IMR-90 (cell line): ENCODE results near the gene L1CAM. TPM values are rescaled to one million over a fixed set of nuclear protein-coding genes. Genes with fewer than 3 reads are reported as not detected.

Source experiments
- ATAC-seq: fragments of 200-7000 bp; cut with Tn5 transposase; 2 replicates; pipeline ENCODE4 v1.9.1; 2020; ENCODE audit warnings: low read depth, mild to moderate bottlenecking, moderate library complexity
- BruUV-seq: library from RNA; stranded (reverse); fragments of 400-500 nt; replicated peaks from 2 replicates; lab custom pipeline; 2021; lab: Mats Ljungman, UMichigan
- CTCF ChIA-PET: fragments of 300-600 bp; formaldehyde crosslinking; extraction: SDS; loops from one replicate; lab custom pipeline; 2021; ENCODE audit warnings: antibody characterized with exemption; lab: Yijun Ruan, JAX
- POLR2A ChIA-PET: fragments of 300-600 bp; sonication (Branson Sonifier 250); formaldehyde crosslinking; loops from one replicate; lab custom pipeline; 2022; ENCODE audit warnings: antibody characterized with exemption; ENCODE audit not compliant: unreplicated experiment; lab: Charles Lee
- DNase-seq: peaks from one replicate; pipeline ENCODE4 v3.0.0; 2013
- H2AFZ ChIP-seq: replicated peaks from 2 replicates; pipeline ENCODE3; 2013; ENCODE audit warnings: low read length, mild to moderate bottlenecking; ENCODE audit not compliant: poor library complexity
- H2AK5ac ChIP-seq: 2 replicates; pipeline ENCODE4 v1.6.1; 2013; ENCODE audit warnings: low read depth, low read length, inconsistent platforms
- H2AK9ac ChIP-seq: replicated peaks from 2 replicates; pipeline ENCODE3; 2013; ENCODE audit warnings: mild to moderate bottlenecking, low read depth, low read length, moderate library complexity; ENCODE audit not compliant: poor library complexity
- H2BK120ac ChIP-seq: 2 replicates; pipeline ENCODE4 v1.6.1; 2013; ENCODE audit warnings: low read depth, low read length, inconsistent platforms
- H2BK15ac ChIP-seq: 3 replicates; pipeline ENCODE4 v1.6.1; 2013; ENCODE audit warnings: low read depth, low read length, inconsistent platforms
- H2BK20ac ChIP-seq: 2 replicates; pipeline ENCODE4 v1.6.1; 2013; ENCODE audit warnings: low read depth, mild to moderate bottlenecking, inconsistent platforms, low read length, moderate library complexity
- H2BK5ac ChIP-seq: 2 replicates; pipeline ENCODE4 v1.6.1; 2013; ENCODE audit warnings: mild to moderate bottlenecking, low read depth, low read length, inconsistent platforms; ENCODE audit not compliant: poor library complexity, severe bottlenecking
- H3K14ac ChIP-seq: replicated peaks from 2 replicates; pipeline ENCODE4 v1.6.1; 2013; ENCODE audit warnings: low read depth, low read length, inconsistent platforms
- H3K18ac ChIP-seq: 2 replicates; pipeline ENCODE4 v1.6.1; 2013; ENCODE audit warnings: low read depth, low read length, control low read depth
- H3K23ac ChIP-seq: 2 replicates; pipeline ENCODE4 v1.6.1; 2013; ENCODE audit warnings: low read depth, low read length, inconsistent platforms
- H3K27ac ChIP-seq: 2 replicates; pipeline ENCODE4 v1.5.1; 2013; ENCODE audit warnings: mild to moderate bottlenecking, control low read depth, low read length; ENCODE audit not compliant: insufficient read depth
- H3K27me3 ChIP-seq: 2 replicates; pipeline ENCODE4 v1.6.1; 2013; ENCODE audit warnings: low read length; ENCODE audit not compliant: control insufficient read depth, insufficient read depth
- H3K36me3 ChIP-seq: 2 replicates; pipeline ENCODE4 v1.6.1; 2013; ENCODE audit warnings: low read length, mixed read lengths; ENCODE audit not compliant: control insufficient read depth, insufficient read depth
- H3K4ac ChIP-seq: 2 replicates; pipeline ENCODE4 v1.6.1; 2013; ENCODE audit warnings: low read depth, low read length, inconsistent platforms
- H3K4me1 ChIP-seq: 2 replicates; pipeline ENCODE4 v1.6.1; 2013; ENCODE audit warnings: low read length, mixed read lengths; ENCODE audit not compliant: control insufficient read depth, insufficient read depth
- H3K4me2 ChIP-seq: 2 replicates; pipeline ENCODE4 v1.6.1; 2013; ENCODE audit warnings: low read depth, mild to moderate bottlenecking, control low read depth, low read length, moderate library complexity
- H3K4me3 ChIP-seq: 2 replicates; pipeline ENCODE4 v1.5.1; 2013; ENCODE audit warnings: low read depth, mild to moderate bottlenecking, control low read depth, low read length, moderate library complexity; ENCODE audit not compliant: insufficient read depth
- H3K56ac ChIP-seq: 2 replicates; pipeline ENCODE4 v1.6.1; 2013; ENCODE audit warnings: low read length, inconsistent platforms; ENCODE audit not compliant: insufficient read depth; ENCODE audit errors: extremely low read depth
- H3K79me1 ChIP-seq, 2 experiments: 2 replicates each; pipeline ENCODE4 v1.6.1; 2013; ENCODE audit warnings: low read length in 2 of 2, inconsistent platforms in 1 of 2, low read depth in 1 of 2
- H3K9ac ChIP-seq: 2 replicates; pipeline ENCODE4 v1.6.1; 2013; ENCODE audit warnings: low read depth, low read length, control low read depth
- H3K9me1 ChIP-seq: 2 replicates; pipeline ENCODE4 v1.6.1; 2013; ENCODE audit warnings: low read length, inconsistent platforms; ENCODE audit not compliant: insufficient read depth
- H3K9me3 ChIP-seq: 2 replicates; pipeline ENCODE4 v1.6.1; 2013; ENCODE audit warnings: low read length; ENCODE audit not compliant: control insufficient read depth, insufficient read depth
- H4K20me1 ChIP-seq: 2 replicates; pipeline ENCODE4 v1.6.1; 2013; ENCODE audit warnings: low read length, inconsistent platforms; ENCODE audit not compliant: insufficient read depth
- H4K5ac ChIP-seq: 2 replicates; pipeline ENCODE4 v1.6.1; 2013; ENCODE audit warnings: mild to moderate bottlenecking, low read depth, low read length, control low read depth
- H4K8ac ChIP-seq, 2 experiments: 2 replicates each; pipeline ENCODE4 v1.6.1; 2013; ENCODE audit warnings: low read depth in 2 of 2, low read length in 2 of 2, control low read depth in 1 of 2, inconsistent platforms in 1 of 2
- H4K91ac ChIP-seq: 2 replicates; pipeline ENCODE4 v1.6.1; 2013; ENCODE audit warnings: low read depth, low read length, inconsistent platforms; ENCODE audit not compliant: insufficient read depth
- WGBS, 2 experiments: methylation state at CpG; one replicate each; pipeline versions ENCODE4 v1.1.5 to v1.1.7; 2013; ENCODE audit warnings: missing lambda C conversion rate in 2 of 2; ENCODE audit not compliant: insufficient read length in 1 of 2; ENCODE audit errors: extremely low coverage in 2 of 2; 5-methylcytosine and 5-hydroxymethylcytosine counted together
- dilution Hi-C: fragments of 300-500 bp; cut with HindIII; formaldehyde crosslinking; loops from one replicate; pipeline ENCODE4 v1.14.3; 2018; ENCODE audit warnings: low sequenced_read_pairs; ENCODE audit not compliant: unreplicated experiment
- in situ Hi-C: fragments of 300-500 bp; cut with MboI; formaldehyde crosslinking; loops from 3 replicates; pipeline ENCODE4 v1.14.3; 2019; ENCODE audit warnings: low sequenced_read_pairs, inconsistent platforms, mixed read lengths
- intact Hi-C: fragments of 100-400 bp; cut with micrococcal nuclease; formaldehyde crosslinking; loops from 2 replicates; pipeline ENCODE4 v1.10.0; 2022
- polyA plus RNA-seq, 3 experiments: library from polyadenylated mRNA; depleted of rRNA; stranded (reverse); fragments of >200 nt; gene quantifications; 2 replicates each; pipeline ENCODE4 v1.2.3, GENCODE V29; 2012; ENCODE audit warnings: low replicate concordance in 1 of 3
- total RNA-seq: library from RNA; depleted of rRNA; stranded (reverse); fragments of >200 nt; gene quantifications from 2 replicates; pipeline ENCODE4 v1.2.3, GENCODE V29; 2012
- TF ChIP-seq, protein P1 (sequence below): fragments of 150-350 bp; IDR thresholded peaks from 2 replicates; pipeline ENCODE4 v1.6.1; 2016; ENCODE audit warnings: low read depth, mild to moderate bottlenecking, low read length, moderate library complexity, borderline replicate concordance

The L1CAM gene
- total and polyA plus RNA-seq, 2 of the 4 experiments (the other 2 are of a cell fraction), result 0.36 to 1.9 TPM

DNA sequence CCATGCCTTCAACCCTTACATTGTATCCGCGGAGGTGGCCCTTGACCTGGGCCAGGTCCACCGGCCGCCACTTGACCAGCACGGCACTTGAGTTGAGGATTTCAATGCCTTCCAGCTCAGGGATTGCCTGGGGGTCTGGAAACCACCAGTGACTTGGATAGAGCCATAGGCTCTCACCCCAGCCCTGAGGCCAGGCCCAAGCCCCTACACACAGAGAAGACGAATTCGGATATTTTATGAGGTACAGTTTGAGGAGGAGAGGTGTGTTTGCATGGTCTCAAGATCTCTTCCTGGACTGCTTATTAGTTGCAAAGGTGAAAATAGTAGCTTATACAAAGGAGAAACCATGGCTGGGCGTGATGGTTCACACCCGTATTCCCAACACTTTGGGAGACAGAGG lies 20.3 kb downstream of the L1CAM start:
- no peak overlapping the region for H3K9ac ChIP-seq
- H4K8ac ChIP-seq, result no peak overlapping the region
- TF ChIP-seq, protein P1, sequence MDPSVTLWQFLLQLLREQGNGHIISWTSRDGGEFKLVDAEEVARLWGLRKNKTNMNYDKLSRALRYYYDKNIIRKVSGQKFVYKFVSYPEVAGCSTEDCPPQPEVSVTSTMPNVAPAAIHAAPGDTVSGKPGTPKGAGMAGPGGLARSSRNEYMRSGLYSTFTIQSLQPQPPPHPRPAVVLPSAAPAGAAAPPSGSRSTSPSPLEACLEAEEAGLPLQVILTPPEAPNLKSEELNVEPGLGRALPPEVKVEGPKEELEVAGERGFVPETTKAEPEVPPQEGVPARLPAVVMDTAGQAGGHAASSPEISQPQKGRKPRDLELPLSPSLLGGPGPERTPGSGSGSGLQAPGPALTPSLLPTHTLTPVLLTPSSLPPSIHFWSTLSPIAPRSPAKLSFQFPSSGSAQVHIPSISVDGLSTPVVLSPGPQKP, result no peak
- H3K18ac ChIP-seq, result no peak overlapping the region
- no peak overlapping the region for H3K4me2 ChIP-seq
- no peak overlapping the region for H2BK15ac ChIP-seq
- no peak overlapping the region for H2BK20ac ChIP-seq
- H3K4ac ChIP-seq, result no peak overlapping the region
- H2AK5ac ChIP-seq, result no peak overlapping the region
- no peak overlapping the region for H4K5ac ChIP-seq
- H3K4me1 ChIP-seq, result no peaks in the 10 kb centered on the region
- in situ Hi-C loops, result no loop called here
- CTCF ChIA-PET, result no interaction called here
- H3K14ac ChIP-seq, result no peak overlapping the region
- no peak overlapping the region for H2AK9ac ChIP-seq
- no TSS peak for BruUV-seq
- intact Hi-C loops, result no loop called here
- no peak for ATAC-seq
- POLR2A ChIA-PET, result no interaction called here
- no peaks in the 10 kb centered on the region for H3K36me3 ChIP-seq
- dilution Hi-C loops, result no loop called here
- no peak overlapping the region for H3K4me3 ChIP-seq
- H4K91ac ChIP-seq, result no peak overlapping the region
- no peak overlapping the region for H2BK120ac ChIP-seq
- no peaks in the 10 kb centered on the region for H3K9me1 ChIP-seq
- peaks cover 22% of the 10 kb centered on the region; the same call in 1 of the 2 replicates for H3K27me3 ChIP-seq
- no peak overlapping the region for H2BK5ac ChIP-seq
- H3K27ac ChIP-seq, result no peak overlapping the region
- no peak overlapping the region for H3K56ac ChIP-seq
- H2AFZ ChIP-seq, result no peak overlapping the region
- peaks cover 7% of the 10 kb centered on the region for H3K9me3 ChIP-seq
- DNase-seq, result no peak
- H4K20me1 ChIP-seq, result no peaks in the 10 kb centered on the region
- no peak overlapping the region for H3K23ac ChIP-seq
- no CpG with 5 or more reads among the region's 9 CpGs for WGBS, 2 experiments
- H3K79me1 ChIP-seq, result no peaks in the 10 kb centered on the region
